Epithelial cell of esophagus (primary cell): ENCODE data around the gene ZNF469.

ENCODE experiments used
- DNase-seq: peaks from one replicate; pipeline ENCODE4 v3.0.0; 2010; ENCODE audit warnings: low read depth
- H3K4me3 ChIP-seq: 2 replicates; pipeline ENCODE4 v1.5.1; 2011; ENCODE audit warnings: mild to moderate bottlenecking, low read length, control low read depth
- TF ChIP-seq, protein P1 (sequence below): IDR thresholded peaks from 2 replicates; pipeline ENCODE4 v1.5.1; 2011; ENCODE audit warnings: low read depth, mild to moderate bottlenecking, low read length, control low read depth, inconsistent platforms; ENCODE audit not compliant: insufficient read depth; ENCODE audit errors: missing control alignments

ZNF469 gene

GRCh38 chr16:88401604-88402246 lies 19.0 kb downstream of the ZNF469 start:
- H3K4me3 ChIP-seq: no peak overlapping the region
- no peak for DNase-seq
- TF ChIP-seq, protein P1, sequence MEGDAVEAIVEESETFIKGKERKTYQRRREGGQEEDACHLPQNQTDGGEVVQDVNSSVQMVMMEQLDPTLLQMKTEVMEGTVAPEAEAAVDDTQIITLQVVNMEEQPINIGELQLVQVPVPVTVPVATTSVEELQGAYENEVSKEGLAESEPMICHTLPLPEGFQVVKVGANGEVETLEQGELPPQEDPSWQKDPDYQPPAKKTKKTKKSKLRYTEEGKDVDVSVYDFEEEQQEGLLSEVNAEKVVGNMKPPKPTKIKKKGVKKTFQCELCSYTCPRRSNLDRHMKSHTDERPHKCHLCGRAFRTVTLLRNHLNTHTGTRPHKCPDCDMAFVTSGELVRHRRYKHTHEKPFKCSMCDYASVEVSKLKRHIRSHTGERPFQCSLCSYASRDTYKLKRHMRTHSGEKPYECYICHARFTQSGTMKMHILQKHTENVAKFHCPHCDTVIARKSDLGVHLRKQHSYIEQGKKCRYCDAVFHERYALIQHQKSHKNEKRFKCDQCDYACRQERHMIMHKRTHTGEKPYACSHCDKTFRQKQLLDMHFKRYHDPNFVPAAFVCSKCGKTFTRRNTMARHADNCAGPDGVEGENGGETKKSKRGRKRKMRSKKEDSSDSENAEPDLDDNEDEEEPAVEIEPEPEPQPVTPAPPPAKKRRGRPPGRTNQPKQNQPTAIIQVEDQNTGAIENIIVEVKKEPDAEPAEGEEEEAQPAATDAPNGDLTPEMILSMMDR: no peak

DNA sequence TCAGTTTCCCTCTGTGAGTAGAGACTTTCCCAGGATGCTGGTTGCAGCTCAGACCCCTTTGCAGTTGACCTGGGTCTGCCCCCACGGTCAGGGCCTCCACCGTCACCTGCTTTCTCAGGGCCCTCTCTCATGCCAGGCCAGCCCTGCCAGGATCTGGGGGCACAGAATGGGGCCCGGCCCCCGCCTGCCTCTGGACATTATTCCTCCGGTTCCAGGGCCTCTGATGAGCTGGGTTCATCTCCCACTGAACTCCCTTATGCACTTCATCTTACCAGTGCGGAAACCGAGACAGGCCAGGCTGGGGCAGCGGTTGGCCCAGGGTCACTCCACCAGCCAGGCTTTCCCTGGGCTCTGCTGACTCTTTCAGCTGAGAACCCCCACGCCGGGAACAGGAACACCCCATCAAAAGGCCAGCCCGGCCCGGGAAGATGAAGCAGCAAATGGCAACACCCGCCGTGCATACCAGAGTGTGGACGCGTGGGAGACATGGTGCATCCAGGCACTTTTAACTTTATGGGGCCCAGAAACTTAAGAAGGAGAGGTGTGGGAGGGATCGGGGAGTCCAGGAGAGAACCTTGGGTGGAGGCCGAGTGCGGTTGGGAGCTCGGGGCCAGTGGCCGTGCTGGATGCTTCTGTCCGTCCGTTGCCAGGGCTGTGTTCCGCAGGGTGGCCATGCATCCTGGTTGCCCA lies 19.9 kb downstream of the ZNF469 start:
- no peak overlapping the region for H3K4me3 ChIP-seq
- TF ChIP-seq, protein P1: no peak
- no peak for DNase-seq

DNA sequence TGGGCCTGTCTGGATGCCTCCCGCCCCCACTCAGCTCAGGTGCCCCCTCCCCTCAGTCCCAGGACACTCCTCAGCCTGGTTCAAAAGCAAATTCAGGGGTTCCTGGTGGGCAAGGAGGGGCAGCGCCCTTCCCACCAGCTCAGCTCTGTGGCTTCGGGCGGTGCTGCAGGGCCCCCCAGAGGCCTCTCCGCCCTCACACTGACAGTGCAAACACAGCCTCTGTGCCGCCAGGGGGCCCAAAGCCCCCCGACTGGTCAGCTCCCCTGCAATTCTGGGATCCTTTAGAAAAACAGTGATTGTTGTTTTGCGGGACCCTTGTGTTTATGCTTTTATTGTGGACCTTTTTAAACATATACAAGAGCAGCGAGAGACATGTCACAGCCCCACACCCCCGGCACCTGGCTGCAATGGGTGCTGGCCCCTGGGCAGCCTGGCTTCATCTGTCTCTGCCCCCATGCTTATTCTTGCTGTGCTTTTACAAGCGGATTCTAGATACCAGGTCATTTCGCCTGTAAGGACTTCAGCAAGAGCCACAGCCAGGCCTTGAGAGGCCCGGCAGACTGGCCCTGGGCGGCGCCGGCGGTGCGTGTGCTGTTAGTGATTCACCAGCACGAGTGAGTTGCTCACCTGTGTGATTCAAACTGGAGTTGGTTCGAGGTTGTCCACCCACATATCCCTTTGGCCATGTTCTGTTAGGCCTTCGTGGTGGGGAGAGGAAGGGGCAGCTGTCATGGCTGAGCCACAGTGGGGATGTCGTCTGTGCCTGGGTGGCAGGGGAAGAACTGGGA lies 21.2 kb downstream of the ZNF469 start:
- H3K4me3 ChIP-seq: no peak overlapping the region
- DNase-seq: peak; percentile 56
- TF ChIP-seq, protein P1: no peak

DNA sequence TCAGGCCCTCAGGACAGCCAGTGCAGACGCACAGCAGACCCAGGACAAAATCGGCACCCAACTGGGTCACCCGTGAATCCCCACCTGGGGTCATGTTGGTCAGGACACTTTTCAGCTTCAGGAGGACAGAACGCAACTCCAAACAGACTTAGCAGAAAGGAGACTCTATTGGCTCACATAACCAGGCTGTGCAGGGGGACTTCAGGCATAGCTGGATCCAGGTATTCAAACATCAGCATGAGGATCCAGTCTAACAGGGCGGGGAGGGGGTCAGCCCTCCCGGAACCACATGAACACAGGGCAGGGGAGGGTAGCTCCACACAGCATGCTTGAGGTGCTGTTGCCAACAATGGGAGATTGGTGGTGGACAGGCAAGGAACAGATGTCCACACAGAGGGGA lies 22.0 kb downstream of the ZNF469 start:
- DNase-seq: no peak
- no peak overlapping the region for H3K4me3 ChIP-seq
- TF ChIP-seq, protein P1: no peak

DNA sequence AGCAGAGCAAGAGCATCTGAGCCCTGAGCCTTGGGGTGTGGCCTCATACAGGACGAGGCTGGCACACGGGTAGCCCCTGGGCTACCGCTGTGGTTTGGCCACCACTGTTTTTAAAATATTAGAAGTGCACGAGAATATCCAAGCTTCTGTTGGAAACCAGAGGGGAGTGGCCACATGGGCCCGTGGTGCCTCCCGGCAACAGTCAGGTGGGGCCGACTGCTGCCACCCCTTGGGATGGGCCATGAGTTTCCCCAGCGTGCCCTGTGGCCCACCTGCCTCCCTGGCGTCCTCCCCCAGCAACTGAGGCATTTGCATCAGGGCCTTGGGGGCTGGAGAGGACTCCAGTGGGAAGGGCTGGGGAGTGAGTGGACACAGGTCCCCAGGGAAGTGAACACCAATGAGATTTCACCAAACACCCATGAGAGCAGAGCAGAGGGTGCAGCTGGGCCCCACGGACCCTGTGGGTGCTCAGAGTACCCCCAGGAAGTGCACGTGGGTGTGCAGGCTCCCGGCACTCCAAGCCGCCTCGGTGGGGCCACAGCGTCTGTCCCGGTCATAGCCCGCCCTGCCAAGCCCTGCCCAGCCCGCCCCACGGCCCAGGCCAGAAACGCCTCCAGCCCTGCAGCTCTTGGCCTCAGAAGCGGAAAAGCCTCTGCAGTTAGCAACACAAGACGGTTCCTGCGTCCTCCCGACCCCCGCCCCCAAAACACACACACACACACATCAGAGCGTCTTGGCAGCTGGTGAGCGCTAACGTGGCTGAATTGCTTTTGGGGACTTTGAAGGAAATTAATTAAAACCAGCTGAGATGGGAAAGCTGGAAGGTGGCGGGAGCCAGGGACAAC lies 22.7 kb downstream of the ZNF469 start:
- DNase-seq: no peak
- TF ChIP-seq, protein P1: no peak
- no peak overlapping the region for H3K4me3 ChIP-seq

DNA sequence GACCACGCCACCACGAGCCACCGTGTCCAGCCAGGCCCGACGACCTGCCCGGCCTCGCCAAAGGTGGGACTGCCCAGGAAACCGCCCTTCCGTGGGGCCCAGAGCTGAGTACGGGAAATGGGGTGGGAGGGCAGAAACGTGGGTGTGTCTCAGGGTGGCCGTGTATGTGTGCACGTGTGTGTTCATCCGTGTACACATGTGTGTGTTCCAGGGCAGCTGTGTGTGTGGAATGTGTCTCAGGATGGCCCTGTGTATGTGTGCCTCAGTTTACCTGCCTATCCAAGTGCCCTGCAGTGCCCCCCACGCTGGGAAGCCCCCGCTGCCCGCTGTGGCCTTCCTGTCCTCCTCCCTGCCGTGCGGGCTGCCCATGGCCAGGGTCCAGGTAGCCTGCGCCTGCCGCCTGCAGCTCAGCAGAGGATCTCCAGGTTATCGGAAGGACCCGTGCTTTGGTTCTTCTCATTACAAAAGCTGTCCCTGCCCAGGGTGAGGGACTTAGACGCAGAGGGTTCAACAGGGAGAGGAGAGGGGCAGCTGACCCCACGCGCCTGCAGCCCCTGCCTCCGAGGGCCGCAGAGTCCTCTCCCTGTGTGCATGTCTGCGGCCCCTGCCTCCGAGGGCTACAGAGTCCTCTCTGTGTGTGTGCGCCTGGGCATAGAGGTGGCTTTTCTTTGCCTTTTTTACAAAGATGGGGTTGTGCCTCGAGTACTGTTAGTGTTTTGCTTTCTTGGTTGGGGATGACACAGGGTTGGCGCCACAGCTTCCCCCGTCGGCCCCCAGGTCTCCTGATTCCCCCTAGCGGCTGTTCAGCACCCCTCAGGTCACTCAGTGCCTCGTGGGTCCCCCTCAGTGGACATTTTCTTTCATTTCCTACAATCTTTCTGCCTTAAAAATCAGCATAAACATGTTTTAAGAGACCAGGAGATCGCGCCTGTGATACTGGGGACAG lies 23.6 kb downstream of the ZNF469 start:
- no peak overlapping the region for H3K4me3 ChIP-seq
- DNase-seq: no peak
- TF ChIP-seq, protein P1: no peak
